GM06990 (cell line): ENCODE results near the gene ASCC2.

ENCODE experiments used
- DNase-seq: peaks from one replicate; pipeline ENCODE4 v3.0.0-alpha.2; 2011; ENCODE audit not compliant: insufficient read length; ENCODE audit errors: extremely low read depth
- H3K27me3 ChIP-seq: replicated peaks from 2 replicates; pipeline ENCODE4 v1.6.0; 2011; ENCODE audit warnings: low read length; ENCODE audit not compliant: control insufficient read depth, insufficient read depth
- H3K36me3 ChIP-seq: 2 replicates; pipeline ENCODE4 v1.5.1; 2011; ENCODE audit warnings: low read length; ENCODE audit not compliant: control insufficient read depth, insufficient read depth
- H3K4me3 ChIP-seq: replicated peaks from 2 replicates; pipeline ENCODE4 v1.5.1; 2011; ENCODE audit warnings: low read depth, mild to moderate bottlenecking, control low read depth, low read length
- TF ChIP-seq, protein P1 (sequence below): IDR thresholded peaks from 2 replicates; pipeline ENCODE4 v1.5.1; 2011; ENCODE audit warnings: low read length, control low read depth, mild to moderate bottlenecking, inconsistent platforms; ENCODE audit not compliant: insufficient read depth, poor library complexity, severe bottlenecking

ASCC2 gene

DNA sequence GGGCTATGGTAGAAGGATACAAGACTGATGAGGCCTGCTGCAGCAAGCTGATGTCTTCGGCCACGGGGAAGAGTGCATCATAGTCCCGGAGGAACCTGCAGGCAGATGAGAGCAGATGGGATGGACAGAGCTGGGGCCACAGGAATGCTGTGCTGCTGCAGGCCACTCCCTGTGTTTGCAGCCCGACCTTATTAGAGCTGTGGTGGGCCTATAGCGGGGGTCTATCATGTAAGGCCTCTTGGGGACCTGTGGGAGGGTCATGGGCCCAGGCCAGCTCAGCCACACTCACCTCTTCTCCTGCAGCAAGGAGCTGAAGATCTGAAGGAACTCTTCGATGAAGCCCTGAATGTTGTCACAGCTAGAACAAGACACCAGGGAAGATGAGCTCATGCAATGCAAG, 31.9 kb downstream of the ASCC2 start:
- no peaks in the 10 kb centered on the region for H3K27me3 ChIP-seq
- peaks cover 45% of the 10 kb centered on the region for H3K36me3 ChIP-seq
- H3K4me3 ChIP-seq, result no peak overlapping the region
- DNase-seq, result no peak
- TF ChIP-seq, protein P1, sequence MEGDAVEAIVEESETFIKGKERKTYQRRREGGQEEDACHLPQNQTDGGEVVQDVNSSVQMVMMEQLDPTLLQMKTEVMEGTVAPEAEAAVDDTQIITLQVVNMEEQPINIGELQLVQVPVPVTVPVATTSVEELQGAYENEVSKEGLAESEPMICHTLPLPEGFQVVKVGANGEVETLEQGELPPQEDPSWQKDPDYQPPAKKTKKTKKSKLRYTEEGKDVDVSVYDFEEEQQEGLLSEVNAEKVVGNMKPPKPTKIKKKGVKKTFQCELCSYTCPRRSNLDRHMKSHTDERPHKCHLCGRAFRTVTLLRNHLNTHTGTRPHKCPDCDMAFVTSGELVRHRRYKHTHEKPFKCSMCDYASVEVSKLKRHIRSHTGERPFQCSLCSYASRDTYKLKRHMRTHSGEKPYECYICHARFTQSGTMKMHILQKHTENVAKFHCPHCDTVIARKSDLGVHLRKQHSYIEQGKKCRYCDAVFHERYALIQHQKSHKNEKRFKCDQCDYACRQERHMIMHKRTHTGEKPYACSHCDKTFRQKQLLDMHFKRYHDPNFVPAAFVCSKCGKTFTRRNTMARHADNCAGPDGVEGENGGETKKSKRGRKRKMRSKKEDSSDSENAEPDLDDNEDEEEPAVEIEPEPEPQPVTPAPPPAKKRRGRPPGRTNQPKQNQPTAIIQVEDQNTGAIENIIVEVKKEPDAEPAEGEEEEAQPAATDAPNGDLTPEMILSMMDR, result no peak

DNA sequence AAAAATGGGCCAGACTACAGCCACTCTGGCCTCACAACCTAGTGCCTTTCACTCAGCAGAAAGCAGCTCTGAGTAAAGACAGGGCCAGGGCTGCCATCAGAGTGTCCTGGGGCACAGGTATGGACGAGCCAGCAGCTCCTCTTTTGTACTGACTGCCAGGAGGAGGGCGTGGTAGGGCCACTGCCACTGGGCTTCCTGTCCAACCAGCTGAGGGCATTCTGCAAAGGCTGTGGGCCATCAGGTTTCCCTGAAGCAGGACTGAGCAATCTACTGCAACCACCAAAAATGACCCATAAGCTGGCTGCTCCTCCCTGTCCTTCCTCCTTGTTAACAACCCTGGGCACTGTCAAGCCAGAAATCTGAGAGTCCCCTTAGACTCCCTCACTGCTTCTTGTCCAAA, 33.1 kb downstream of the ASCC2 start:
- Histone ChIP-seq H3K36me3 (peaks cover 45% of the 10 kb centered on the region), H3K4me3 (no peak overlapping the region), H3K27me3 (no peaks in the 10 kb centered on the region)
- TF ChIP-seq, protein P1, result no peak
- DNase-seq, result no peak

DNA sequence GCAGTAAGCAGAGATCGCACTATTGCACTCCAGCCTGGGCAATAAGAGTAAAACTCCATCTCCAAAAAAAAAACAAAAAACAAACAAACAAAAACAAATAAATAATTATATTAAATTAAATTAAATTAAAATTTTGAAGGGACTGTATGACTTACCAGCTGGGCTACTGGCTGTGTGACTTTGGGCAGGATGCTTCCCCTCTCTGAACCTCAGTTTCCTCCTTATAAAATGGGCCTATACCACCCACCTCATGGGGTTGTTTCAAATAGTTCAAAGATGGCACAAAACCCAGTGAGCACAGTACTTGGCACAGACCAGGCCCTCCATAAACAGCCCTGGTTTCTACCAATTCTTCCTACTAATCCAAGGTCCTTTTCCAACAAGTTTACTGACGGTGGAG, 34.9 kb downstream of the ASCC2 start:
- H3K36me3 ChIP-seq, result peaks cover 50% of the 10 kb centered on the region
- TF ChIP-seq, protein P1, result no peak
- no peak for DNase-seq

DNA sequence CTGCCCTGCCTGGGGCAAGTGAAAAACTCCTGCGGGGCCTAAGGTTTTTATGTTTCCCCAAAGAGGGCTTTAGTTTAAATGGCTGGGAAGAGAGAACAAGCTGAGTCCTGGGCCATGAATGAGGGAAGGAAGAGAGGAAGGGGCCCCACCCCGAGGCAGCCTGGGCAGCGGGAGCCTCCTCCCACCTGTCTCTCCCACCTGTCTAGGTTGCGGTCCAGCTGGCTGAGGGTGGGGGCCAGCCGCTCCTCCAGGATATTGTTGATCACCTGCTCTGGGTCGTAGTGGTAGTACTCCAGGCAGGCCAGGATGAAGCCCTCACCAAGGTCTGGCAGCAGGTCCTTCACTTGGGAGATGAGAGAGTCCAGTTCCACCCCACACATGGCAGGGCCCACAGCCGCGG, 36.3 kb downstream of the ASCC2 start:
- Histone ChIP-seq H3K27me3 (no peaks in the 10 kb centered on the region), H3K36me3 (peaks cover 47% of the 10 kb centered on the region), H3K4me3 (no peak overlapping the region)
- DNase-seq, result no peak
- TF ChIP-seq, protein P1, result no peak

More for the DNA sequence above, 34.9 kb downstream of the ASCC2 start:
- Histone ChIP-seq H3K27me3 (no peaks in the 10 kb centered on the region), H3K4me3 (no peak overlapping the region)

DNA sequence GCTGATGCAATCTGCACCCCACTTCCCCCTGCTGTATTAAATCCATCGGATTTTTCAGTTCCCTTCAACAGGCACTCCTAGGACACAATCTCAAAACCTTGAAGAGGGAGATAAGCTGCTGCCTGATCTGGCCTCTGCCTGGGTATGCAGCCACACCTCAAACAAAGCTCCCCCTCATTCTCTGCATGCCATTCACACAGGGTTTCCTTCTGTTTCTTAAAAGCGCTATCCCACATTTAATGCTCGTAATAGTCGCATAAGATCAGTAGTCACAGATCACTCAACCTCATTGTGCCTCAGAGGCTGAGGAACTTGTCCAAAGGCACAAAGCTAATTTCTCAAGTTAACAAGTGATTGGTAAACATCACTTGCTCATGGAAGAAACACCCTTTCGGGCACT, 36.9 kb downstream of the ASCC2 start:
- DNase-seq, result no peak
- no peak overlapping the region for H3K4me3 ChIP-seq
- H3K36me3 ChIP-seq, result peaks cover 47% of the 10 kb centered on the region
- TF ChIP-seq, protein P1, result no peak
- H3K27me3 ChIP-seq, result no peaks in the 10 kb centered on the region

DNA sequence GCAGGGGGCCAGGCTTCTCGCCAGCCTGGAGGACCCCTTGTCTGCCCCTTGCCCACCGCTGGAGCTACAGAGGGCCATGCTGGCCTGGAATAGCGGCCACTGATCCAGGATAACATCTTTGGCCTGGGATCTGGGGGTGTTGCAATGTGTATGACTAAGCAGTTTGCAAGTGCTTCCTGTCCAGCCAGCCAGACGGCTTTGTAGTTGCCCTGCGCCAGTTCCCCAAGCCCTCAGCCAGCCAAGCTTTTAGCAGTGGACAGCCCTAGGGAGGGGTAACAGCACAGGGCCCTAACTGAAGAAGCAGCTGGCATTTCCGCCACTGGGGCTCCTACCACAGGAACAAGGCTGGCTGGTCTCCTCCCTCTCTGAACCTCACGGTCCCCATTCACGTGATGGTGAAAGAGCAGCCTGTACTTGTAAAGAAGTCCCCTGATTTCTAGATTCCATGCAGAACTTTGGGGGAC, 38.8 kb downstream of the ASCC2 start:
- TF ChIP-seq, protein P1, result no peak
- Histone ChIP-seq H3K36me3 (peaks cover 37% of the 10 kb centered on the region), H3K27me3 (no peaks in the 10 kb centered on the region), H3K4me3 (no peak overlapping the region)
- no peak for DNase-seq
